Measurements from ENCODE around the gene ANTXR1.

Gene ANTXR1

DNA sequence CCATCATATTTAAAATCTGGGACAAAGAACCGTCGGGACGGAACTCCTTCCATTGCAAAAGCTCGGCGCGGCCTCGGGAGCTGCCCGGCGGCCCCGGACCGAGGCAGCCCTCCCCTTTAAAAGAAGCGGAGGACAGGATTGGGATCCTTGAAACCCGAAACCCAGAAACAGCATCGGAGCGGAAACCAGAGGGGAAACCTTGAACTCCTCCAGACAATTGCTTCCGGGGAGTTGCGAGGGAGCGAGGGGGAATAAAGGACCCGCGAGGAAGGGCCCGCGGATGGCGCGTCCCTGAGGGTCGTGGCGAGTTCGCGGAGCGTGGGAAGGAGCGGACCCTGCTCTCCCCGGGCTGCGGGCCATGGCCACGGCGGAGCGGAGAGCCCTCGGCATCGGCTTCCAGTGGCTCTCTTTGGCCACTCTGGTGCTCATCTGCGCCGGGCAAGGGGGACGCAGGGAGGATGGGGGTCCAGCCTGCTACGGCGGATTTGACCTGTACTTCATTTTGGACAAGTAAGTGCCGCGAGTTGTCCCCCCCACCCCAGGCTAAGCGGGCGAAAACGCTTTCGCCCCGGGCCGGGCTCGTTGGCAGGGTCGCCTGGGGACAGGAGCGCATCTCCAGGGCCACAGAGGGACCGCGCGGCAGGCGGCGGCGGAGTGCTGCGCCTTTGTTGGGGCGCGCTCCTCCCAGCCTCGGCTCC lies at the start of gene ANTXR1:
TSS of gene ANTXR1 (plus strand) at position 38 of the 698 bp plus-strand sequence. CDS start at position 359, 321 bp downstream.
- Histone ChIP-seq H3K36me3 (ENCODE audit: insufficient read depth, low read depth, low read length) (no peaks in the 10 kb centered on the region), H3K27me3 (ENCODE audit: insufficient read depth, low read length) (peaks cover 18% of the 10 kb centered on the region), H3K9ac (ENCODE audit: low read depth, low read length) (peak within 1 kb of the TSS; percentile 86; the same call in 1 of the 2 replicates), H3K27ac (ENCODE audit: low read length) (peak within 1 kb of the TSS; percentile 86), H3K4me1 (ENCODE audit: insufficient read depth, low read length) (peaks cover 6% of the 10 kb centered on the region; the same call in 1 of the 2 replicates), H3K9me3 (ENCODE audit: insufficient read depth, low read depth, low read length) (no peaks in the 10 kb centered on the region), H3K4me3 (ENCODE audit: low read length) (peak within 1 kb of the TSS; percentile 90)

DNA sequence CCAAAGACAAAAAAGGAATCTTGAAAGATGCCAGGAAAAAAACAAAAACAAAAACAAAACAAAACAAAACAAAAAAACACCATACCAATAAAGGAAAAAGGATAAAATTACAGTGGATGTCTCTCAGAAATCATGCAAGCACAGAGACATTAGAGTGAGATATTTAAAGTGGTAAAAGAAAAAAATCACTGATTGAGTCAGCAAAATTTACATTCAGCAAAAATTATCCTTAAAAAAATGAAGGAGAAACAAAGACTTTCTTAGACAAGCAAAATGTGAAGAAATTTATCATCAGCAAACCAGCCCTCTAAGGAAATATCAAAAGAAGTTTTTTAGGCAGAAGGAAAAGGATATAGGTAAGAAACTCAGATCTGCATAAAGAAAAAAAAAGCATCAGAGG lies 48.7 kb upstream of the ANTXR1 start:
- Histone ChIP-seq H3K27me3 (ENCODE audit: insufficient read depth, low read length) (no peaks in the 10 kb centered on the region), H3K9ac (ENCODE audit: low read depth, low read length) (no peak overlapping the region), H3K27ac (ENCODE audit: low read length) (no peak overlapping the region), H3K36me3 (ENCODE audit: insufficient read depth, low read depth, low read length) (no peaks in the 10 kb centered on the region), H3K4me3 (ENCODE audit: low read length) (no peak overlapping the region), H3K4me1 (ENCODE audit: insufficient read depth, low read length) (no peaks in the 10 kb centered on the region), H3K9me3 (ENCODE audit: insufficient read depth, low read depth, low read length) (no peaks in the 10 kb centered on the region)

DNA sequence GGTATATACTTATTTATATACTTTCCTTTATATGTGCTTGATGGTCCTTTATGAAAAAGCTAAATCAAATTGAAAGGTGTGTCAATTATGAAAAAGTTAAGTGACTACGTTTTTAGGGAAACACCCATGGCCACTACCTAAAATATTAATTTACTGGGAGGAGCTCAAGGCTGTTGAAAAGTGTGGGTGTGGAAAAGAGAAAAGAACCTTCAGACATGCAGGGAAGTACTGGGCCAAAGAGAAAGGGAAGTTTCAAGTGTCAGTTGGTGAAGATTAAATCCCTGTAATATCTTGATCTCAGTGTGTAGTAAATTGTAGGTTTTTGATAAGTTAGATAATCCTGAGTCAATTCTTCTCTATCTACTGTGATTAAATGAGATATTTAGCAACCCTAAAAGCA lies 44.8 kb upstream of the ANTXR1 start:
- Histone ChIP-seq H3K36me3 (ENCODE audit: insufficient read depth, low read depth, low read length) (no peaks in the 10 kb centered on the region), H3K9me3 (ENCODE audit: insufficient read depth, low read depth, low read length) (no peaks in the 10 kb centered on the region), H3K4me3 (ENCODE audit: low read length) (no peak overlapping the region), H3K9ac (ENCODE audit: low read depth, low read length) (no peak overlapping the region), H3K27ac (ENCODE audit: low read length) (no peak overlapping the region), H3K27me3 (ENCODE audit: insufficient read depth, low read length) (no peaks in the 10 kb centered on the region), H3K4me1 (ENCODE audit: insufficient read depth, low read length) (no peaks in the 10 kb centered on the region)

DNA sequence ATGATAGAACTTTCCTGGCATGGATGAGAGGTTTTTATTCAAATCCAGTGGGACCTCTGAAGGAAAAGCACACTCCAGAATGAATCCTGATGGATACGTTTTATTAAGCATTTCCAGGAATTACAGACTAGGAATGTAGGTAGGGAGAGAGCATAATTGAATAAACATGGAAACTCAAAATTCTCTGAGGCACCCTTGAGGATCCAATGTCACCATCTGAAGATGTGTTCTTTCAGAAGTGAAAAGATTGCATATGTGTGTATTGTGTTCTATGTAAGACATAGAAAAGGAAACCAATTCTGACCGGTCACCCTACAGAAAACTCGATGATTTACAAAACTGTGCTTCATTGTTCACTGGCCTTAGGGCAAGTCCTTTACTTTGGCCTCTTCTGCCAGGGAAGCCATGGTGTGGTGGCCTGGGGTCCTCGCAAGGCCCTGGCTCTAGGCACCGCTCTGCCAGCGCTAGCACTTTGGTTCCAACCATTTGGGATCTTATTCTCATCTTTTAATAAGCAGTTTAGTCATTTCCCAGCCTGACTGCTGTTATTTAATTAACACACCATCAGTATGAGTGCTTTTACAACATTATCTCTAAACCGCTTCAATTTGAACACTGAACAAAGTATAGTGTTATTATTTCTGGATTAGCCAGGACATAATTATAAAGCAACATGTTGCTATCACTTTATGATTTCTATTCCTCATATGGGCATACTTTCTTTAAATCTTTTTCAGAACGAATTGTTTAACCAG lies 43.1 kb upstream of the ANTXR1 start:
- Histone ChIP-seq H3K36me3 (ENCODE audit: insufficient read depth, low read depth, low read length) (no peaks in the 10 kb centered on the region), H3K4me1 (ENCODE audit: insufficient read depth, low read length) (no peaks in the 10 kb centered on the region), H3K27ac (ENCODE audit: low read length) (no peak overlapping the region), H3K9ac (ENCODE audit: low read depth, low read length) (no peak overlapping the region), H3K27me3 (ENCODE audit: insufficient read depth, low read length) (no peaks in the 10 kb centered on the region), H3K4me3 (ENCODE audit: low read length) (no peak overlapping the region), H3K9me3 (ENCODE audit: insufficient read depth, low read depth, low read length) (no peaks in the 10 kb centered on the region)

DNA sequence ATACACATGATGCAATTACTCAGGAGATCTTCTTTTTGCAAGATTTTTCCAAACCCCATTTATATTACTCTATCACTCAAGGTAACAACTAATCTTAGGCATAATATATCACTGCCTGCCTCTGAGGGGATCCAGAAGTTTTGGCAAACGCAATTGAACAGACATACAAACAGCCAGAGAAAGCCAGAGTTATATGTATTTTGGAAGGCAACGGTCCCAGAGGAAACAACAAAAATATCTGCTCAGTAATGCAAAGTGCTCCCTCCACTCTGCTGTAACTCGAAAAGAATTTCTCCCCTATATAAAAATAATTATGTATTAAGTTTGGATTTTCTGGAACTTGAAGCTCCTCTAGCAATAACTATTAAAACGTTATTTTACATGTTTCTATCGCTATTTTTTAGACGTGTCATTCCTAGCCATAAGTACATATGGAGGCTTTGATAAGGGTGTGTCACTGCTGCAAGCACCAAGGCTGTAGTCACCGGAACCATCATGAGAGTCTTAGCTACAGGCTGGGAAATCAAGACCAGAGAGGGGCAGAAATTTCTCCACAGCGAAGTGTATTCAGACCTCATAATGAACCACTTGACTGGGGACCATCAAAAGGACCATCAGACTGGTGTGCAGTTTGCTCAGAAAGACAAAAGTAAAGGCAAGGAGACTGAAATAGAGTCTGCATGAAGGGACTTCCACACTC lies 42.3 kb upstream of the ANTXR1 start:
- Histone ChIP-seq H3K27ac (ENCODE audit: low read length) (no peak overlapping the region), H3K4me1 (ENCODE audit: insufficient read depth, low read length) (no peaks in the 10 kb centered on the region), H3K9ac (ENCODE audit: low read depth, low read length) (no peak overlapping the region), H3K9me3 (ENCODE audit: insufficient read depth, low read depth, low read length) (no peaks in the 10 kb centered on the region), H3K4me3 (ENCODE audit: low read length) (no peak overlapping the region), H3K36me3 (ENCODE audit: insufficient read depth, low read depth, low read length) (no peaks in the 10 kb centered on the region), H3K27me3 (ENCODE audit: insufficient read depth, low read length) (no peaks in the 10 kb centered on the region)

DNA sequence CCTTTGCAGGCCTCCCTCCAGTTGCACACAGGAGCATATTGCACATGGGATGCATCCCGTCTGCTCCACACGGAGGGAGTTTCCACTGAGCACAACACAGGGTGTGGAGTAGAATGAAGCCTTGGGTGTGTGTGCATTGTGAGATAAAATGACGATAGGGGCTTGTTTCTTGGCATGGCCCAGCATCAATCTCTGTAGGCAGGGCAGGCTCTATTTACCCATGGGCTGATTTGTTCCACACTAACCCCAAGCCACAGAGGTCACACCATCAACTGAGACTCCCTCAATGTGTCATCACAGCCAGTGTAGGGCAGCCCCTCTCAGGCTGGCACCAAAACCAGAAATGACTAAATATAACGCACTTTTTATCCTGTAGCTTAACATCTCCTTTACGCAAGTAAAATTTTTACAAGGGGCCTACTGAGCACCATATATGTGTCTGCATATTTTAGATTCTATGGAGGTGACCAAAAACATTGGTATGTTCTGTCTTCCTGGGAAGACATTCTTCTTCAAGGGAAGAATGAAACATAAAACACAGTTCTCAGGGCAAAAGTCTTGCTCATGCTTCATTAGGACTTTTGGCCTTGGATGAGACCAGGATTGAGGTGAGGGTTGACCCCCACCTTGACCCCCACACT lies 41.3 kb upstream of the ANTXR1 start:
- Histone ChIP-seq H3K4me1 (ENCODE audit: insufficient read depth, low read length) (no peaks in the 10 kb centered on the region), H3K9me3 (ENCODE audit: insufficient read depth, low read depth, low read length) (no peaks in the 10 kb centered on the region), H3K27me3 (ENCODE audit: insufficient read depth, low read length) (no peaks in the 10 kb centered on the region), H3K36me3 (ENCODE audit: insufficient read depth, low read depth, low read length) (no peaks in the 10 kb centered on the region), H3K4me3 (ENCODE audit: low read length) (no peak overlapping the region), H3K9ac (ENCODE audit: low read depth, low read length) (no peak overlapping the region), H3K27ac (ENCODE audit: low read length) (no peak overlapping the region)

DNA sequence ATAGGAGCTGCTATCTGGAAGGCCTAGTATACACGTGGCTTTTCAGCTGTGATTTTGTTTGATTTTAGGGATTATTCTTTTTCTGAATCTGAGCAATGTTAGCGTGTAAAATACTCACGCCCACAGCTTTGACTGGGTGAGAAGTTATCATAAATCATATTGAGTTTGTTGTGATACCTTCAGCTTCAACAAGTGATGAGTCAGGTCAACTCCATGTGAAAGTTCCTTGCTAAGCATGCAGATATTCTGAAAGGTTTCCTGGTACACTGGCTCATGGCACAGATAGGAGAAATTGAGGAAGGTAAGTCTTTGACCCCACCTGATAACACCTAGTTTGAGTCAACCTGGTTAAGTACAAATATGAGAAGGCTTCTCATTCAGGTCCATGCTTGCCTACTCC lies 38.7 kb upstream of the ANTXR1 start, which contains the start of gene GKN1:
TSS of gene GKN1 (plus strand) at position 386 of the 400 bp plus-strand sequence. CDS start 42 bp downstream, outside the sequence.
- no peaks in the 10 kb centered on the region for H3K4me1 ChIP-seq (ENCODE audit: insufficient read depth, low read length)
- H3K9ac ChIP-seq (ENCODE audit: low read depth, low read length): no peak within 1 kb of the TSS
- H3K27ac ChIP-seq (ENCODE audit: low read length): no peak within 1 kb of the TSS
- no peaks in the 10 kb centered on the region for H3K27me3 ChIP-seq (ENCODE audit: insufficient read depth, low read length)
- H3K9me3 ChIP-seq (ENCODE audit: insufficient read depth, low read depth, low read length): no peaks in the 10 kb centered on the region
- H3K36me3 ChIP-seq (ENCODE audit: insufficient read depth, low read depth, low read length): no peaks in the 10 kb centered on the region
- no peak within 1 kb of the TSS for H3K4me3 ChIP-seq (ENCODE audit: low read length)

DNA sequence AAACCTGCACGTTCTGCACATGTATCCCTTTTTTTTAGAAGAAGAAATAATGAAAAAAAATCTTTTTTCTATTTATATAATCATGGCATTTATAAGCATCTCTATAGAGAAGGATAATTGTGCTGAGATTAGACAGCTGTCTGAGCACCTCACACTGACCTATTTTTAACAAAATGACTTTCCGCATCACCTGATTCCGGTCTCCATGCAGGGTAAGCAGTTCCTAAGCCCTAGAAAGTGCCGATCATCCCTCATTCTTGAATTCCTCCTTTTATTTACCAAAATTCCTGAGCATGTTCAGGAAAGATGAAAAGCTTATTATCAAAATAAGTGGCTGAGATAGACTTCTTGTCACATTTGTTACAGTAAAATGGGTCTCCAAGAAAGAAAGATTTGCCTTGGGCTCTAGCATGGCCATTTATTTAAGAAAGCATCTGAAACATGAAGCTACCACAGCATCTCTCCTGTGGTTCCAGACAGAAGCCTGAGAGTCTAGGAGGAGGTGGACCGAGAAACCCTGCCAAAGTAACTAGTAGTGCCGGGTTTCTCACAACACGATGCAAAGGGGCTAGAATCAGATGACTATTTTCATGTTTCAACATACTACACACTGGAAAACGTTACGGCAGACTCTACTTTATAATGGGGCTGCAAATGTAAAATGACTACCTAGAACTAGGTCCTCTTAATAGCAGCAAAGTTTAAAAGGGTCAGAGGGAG lies 37.9 kb upstream of the ANTXR1 start:
- H3K9me3 ChIP-seq (ENCODE audit: insufficient read depth, low read depth, low read length): no peaks in the 10 kb centered on the region
- no peak overlapping the region for H3K27ac ChIP-seq (ENCODE audit: low read length)
- no peaks in the 10 kb centered on the region for H3K4me1 ChIP-seq (ENCODE audit: insufficient read depth, low read length)
- no peak overlapping the region for H3K9ac ChIP-seq (ENCODE audit: low read depth, low read length)
- no peak overlapping the region for H3K4me3 ChIP-seq (ENCODE audit: low read length)
- no peaks in the 10 kb centered on the region for H3K27me3 ChIP-seq (ENCODE audit: insufficient read depth, low read length)
- no peaks in the 10 kb centered on the region for H3K36me3 ChIP-seq (ENCODE audit: insufficient read depth, low read depth, low read length)

DNA sequence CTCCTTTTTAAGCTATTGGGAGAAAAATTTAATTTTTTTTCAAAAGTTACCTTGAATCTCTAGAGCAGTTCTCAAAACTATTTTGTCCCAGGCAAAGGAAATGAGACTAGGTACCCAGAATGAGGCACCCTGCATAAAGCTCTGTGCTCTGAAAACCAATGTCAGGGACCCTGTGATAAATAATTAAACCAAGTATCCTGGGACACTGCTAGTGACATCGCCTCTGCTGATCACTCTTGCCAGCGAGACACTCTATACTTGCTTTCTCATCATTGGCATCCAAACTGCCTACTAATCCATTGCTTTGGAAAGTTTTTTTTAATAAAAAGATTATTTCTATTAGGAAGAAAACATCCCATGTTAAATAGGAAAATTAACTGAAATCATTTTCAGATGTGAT lies 37.1 kb upstream of the ANTXR1 start:
- H3K9ac ChIP-seq (ENCODE audit: low read depth, low read length): no peak overlapping the region
- no peaks in the 10 kb centered on the region for H3K9me3 ChIP-seq (ENCODE audit: insufficient read depth, low read depth, low read length)
- no peaks in the 10 kb centered on the region for H3K4me1 ChIP-seq (ENCODE audit: insufficient read depth, low read length)
- H3K27me3 ChIP-seq (ENCODE audit: insufficient read depth, low read length): no peaks in the 10 kb centered on the region
- no peak overlapping the region for H3K4me3 ChIP-seq (ENCODE audit: low read length)
- H3K36me3 ChIP-seq (ENCODE audit: insufficient read depth, low read depth, low read length): no peaks in the 10 kb centered on the region
- no peak overlapping the region for H3K27ac ChIP-seq (ENCODE audit: low read length)

DNA sequence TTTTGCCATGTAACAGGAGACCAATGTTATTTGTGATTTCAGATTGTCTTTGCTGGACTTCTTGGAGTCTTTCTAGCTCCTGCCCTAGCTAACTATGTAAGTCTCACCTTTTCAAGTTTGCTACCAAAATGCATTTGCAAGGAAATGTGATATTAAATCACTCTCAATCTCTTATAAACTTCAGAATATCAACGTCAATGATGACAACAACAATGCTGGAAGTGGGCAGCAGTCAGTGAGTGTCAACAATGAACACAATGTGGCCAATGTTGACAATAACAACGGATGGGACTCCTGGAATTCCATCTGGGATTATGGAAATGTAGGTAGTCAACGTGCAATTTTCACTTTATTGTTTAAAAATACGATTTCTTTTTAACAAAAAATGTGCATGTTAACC lies 35.5 kb upstream of the ANTXR1 start:
- no peak overlapping the region for H3K4me3 ChIP-seq (ENCODE audit: low read length)
- H3K27me3 ChIP-seq (ENCODE audit: insufficient read depth, low read length): no peaks in the 10 kb centered on the region
- no peaks in the 10 kb centered on the region for H3K36me3 ChIP-seq (ENCODE audit: insufficient read depth, low read depth, low read length)
- no peak overlapping the region for H3K27ac ChIP-seq (ENCODE audit: low read length)
- no peaks in the 10 kb centered on the region for H3K4me1 ChIP-seq (ENCODE audit: insufficient read depth, low read length)
- H3K9ac ChIP-seq (ENCODE audit: low read depth, low read length): no peak overlapping the region
- H3K9me3 ChIP-seq (ENCODE audit: insufficient read depth, low read depth, low read length): no peaks in the 10 kb centered on the region

DNA sequence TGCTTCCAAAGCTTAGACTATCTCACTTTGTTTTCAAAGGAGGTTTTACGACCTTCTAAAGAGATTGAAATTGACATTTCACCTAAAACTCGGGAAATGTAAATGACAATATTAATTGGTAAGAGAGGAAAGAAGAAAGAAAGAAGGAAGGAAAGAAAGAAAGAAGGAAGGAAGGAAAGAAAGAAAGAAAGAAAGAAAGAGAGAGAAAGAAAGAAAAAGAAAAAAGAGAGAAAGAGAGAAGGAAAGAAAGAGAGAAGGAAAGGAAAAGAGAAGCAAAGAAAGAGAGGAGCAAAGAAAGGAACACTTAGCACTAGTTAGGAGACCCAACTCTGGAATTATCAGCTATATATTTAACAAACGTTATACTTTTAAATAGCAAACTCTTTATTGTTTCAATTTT lies 34.9 kb upstream of the ANTXR1 start:
- H3K4me3 ChIP-seq (ENCODE audit: low read length): no peak overlapping the region
- H3K9ac ChIP-seq (ENCODE audit: low read depth, low read length): no peak overlapping the region
- no peaks in the 10 kb centered on the region for H3K27me3 ChIP-seq (ENCODE audit: insufficient read depth, low read length)
- no peaks in the 10 kb centered on the region for H3K9me3 ChIP-seq (ENCODE audit: insufficient read depth, low read depth, low read length)
- no peaks in the 10 kb centered on the region for H3K36me3 ChIP-seq (ENCODE audit: insufficient read depth, low read depth, low read length)
- no peak overlapping the region for H3K27ac ChIP-seq (ENCODE audit: low read length)
- H3K4me1 ChIP-seq (ENCODE audit: insufficient read depth, low read length): no peaks in the 10 kb centered on the region
